Smooth muscle cell of trachea (primary cell): Measurements from ENCODE around the gene PLEKHN1. TPM values are rescaled to one million over a fixed set of nuclear protein-coding genes. Genes with fewer than 3 reads are reported as not detected.

Source experiments
- total RNA-seq: library from RNA; depleted of rRNA; stranded (reverse); fragments of >200 nt; gene quantifications from 2 replicates; pipeline ENCODE4 v1.2.1, GENCODE V29; 2014

Gene PLEKHN1, protein sequence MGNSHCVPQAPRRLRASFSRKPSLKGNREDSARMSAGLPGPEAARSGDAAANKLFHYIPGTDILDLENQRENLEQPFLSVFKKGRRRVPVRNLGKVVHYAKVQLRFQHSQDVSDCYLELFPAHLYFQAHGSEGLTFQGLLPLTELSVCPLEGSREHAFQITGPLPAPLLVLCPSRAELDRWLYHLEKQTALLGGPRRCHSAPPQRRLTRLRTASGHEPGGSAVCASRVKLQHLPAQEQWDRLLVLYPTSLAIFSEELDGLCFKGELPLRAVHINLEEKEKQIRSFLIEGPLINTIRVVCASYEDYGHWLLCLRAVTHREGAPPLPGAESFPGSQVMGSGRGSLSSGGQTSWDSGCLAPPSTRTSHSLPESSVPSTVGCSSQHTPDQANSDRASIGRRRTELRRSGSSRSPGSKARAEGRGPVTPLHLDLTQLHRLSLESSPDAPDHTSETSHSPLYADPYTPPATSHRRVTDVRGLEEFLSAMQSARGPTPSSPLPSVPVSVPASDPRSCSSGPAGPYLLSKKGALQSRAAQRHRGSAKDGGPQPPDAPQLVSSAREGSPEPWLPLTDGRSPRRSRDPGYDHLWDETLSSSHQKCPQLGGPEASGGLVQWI
- 0.33 and 0.58 TPM in 2 replicates for total RNA-seq

GRCh38 chr1:966135-966703 is at the start of gene PLEKHN1:
TSS of gene PLEKHN1 (plus strand) at chr1:966482. CDS start at chr1:966532, 50 bp downstream.

GRCh38 chr1:923131-923990 is 42.9 kb upstream of the PLEKHN1 start, which contains the start of gene SAMD11:
TSS of gene SAMD11 (plus strand) at chr1:923923. CDS start at chr1:924432, 509 bp downstream.

GRCh38 chr1:958823-959730 is 7.2 kb upstream of the PLEKHN1 start, which contains the start of gene NOC2L:
TSS of gene NOC2L (minus strand) at chr1:959256. CDS start at chr1:959240, 16 bp downstream.

GRCh38 chr1:960363-961131 is 5.7 kb upstream of the PLEKHN1 start, which contains the start of gene KLHL17:
TSS of gene KLHL17 (plus strand) at chr1:960584. CDS start at chr1:960694, 110 bp downstream.

GRCh38 chr1:981955-982558 is 15.8 kb downstream of the PLEKHN1 start, which contains the start of gene PERM1:
TSS of gene PERM1 (minus strand) at chr1:982093. CDS start at chr1:981029, 1,064 bp downstream.

GRCh38 chr1:999725-1000356 is 33.6 kb downstream of the PLEKHN1 start, which contains the start of gene HES4:
TSS of gene HES4 (minus strand) at chr1:1000097. CDS start at chr1:999973, 124 bp downstream.

DNA sequence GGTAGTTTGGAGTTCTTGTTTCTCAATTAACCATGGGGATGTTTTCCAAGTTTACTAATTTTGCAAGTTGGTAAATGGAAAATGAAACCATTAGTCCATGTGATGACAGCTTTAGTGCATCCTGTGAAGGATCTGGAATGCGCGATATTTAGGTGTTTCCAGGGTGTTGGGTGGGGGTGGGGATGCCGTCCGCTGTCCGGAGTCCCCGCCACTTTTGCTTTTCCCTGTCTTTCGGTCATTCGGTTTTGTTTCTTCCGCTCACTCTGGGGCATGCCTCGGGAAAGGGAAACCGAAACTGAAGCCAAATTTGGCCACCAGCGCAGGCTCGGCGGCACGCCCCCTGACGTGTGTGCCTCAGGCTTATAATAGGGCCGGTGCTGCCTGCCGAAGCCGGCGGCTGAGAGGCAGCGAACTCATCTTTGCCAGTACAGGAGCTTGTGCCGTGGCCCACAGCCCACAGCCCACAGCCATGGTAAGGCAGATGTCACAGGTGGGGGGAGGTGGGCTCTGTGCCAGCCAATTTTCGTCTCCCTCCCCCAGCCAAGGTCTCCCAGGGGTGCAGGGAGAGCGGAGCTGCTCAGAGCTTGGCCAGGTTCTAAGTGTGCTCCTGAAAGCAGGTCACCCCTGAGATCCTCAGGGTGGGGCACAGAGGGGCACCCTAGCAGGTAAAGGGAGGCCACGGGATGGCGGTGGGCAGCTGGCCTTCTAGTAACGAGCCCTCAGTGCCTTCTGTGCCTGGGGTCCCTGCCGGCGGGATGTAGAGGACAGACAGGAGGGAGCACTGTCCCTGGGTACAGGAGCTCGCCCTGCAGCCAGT is 47.0 kb downstream of the PLEKHN1 start, which contains the start of gene ISG15:
TSS of gene ISG15 (plus strand) at position 393 of the 817 bp plus-strand sequence. CDS start at position 470, 77 bp downstream.

DNA sequence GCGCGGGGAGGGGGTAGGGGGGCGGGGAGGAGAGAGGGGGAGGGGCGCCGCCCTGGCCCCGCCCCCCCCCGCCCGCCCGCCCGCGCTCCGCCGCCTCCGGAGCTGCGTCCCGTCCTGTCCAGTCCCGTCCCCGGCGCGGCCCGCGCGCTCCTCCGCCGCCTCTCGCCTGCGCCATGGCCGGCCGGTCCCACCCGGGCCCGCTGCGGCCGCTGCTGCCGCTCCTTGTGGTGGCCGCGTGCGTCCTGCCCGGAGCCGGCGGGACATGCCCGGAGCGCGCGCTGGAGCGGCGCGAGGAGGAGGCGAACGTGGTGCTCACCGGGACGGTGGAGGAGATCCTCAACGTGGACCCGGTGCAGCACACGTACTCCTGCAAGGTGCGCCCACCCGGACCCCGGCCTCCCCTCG is 53.7 kb downstream of the PLEKHN1 start, which contains the start of gene AGRN:
TSS of gene AGRN (plus strand) at position 121 of the 405 bp plus-strand sequence. CDS start at position 174, 53 bp downstream.

Other genes with a start within 250 kb of the PLEKHN1 start
- gene SAMD11, start 42.6 kb upstream of the PLEKHN1 start, total RNA-seq = 11.1 and 12.7 TPM in 2 replicates
- 80.4 and 83.7 TPM in 2 replicates for gene NOC2L, start 7.2 kb upstream of the PLEKHN1 start, total RNA-seq
- 8.0 and 10.3 TPM in 2 replicates for gene KLHL17, start 5.9 kb upstream of the PLEKHN1 start, total RNA-seq
- gene PERM1, start 15.6 kb downstream of the PLEKHN1 start, total RNA-seq = under 0.01 TPM in 1 of 2 replicates, not detected in the other
- gene HES4, start 33.6 kb downstream of the PLEKHN1 start, total RNA-seq = 0.15 and 4.3 TPM in 2 replicates
- gene ISG15, start 47.0 kb downstream of the PLEKHN1 start, total RNA-seq = 61.4 and 78.4 TPM in 2 replicates
- gene AGRN, start 53.6 kb downstream of the PLEKHN1 start, total RNA-seq = 36.4 and 97.3 TPM in 2 replicates
- gene RNF223, start 107.8 kb downstream of the PLEKHN1 start, total RNA-seq = 0.15 TPM in 1 of 2 replicates, not detected in the other
- gene C1orf159, start 149.6 kb downstream of the PLEKHN1 start, total RNA-seq = 5.0 and 5.4 TPM in 2 replicates
- gene TTLL10, start 207.4 kb downstream of the PLEKHN1 start, total RNA-seq = not detected in 2 replicates
- gene TNFRSF18, start 240.1 kb downstream of the PLEKHN1 start, total RNA-seq = 0.33 and 0.44 TPM in 2 replicates
- gene TNFRSF4, start 247.7 kb downstream of the PLEKHN1 start, total RNA-seq = under 0.01 and 0.17 TPM in 2 replicates